Neural progenitor cell (in vitro differentiated cells): Measurements from ENCODE around the gene CBFB.

ENCODE experiments used
- EZH2 ChIP-seq: fragments of 200-600 bp; sonication (generic); IDR thresholded peaks from 2 replicates; pipeline ENCODE4 v1.6.1; 2017; ENCODE audit warnings: antibody characterized with exemption, mild to moderate bottlenecking, moderate library complexity
- EZH2phosphoT487 ChIP-seq: fragments of 200-600 bp; sonication (generic); IDR thresholded peaks from 2 replicates; pipeline ENCODE4 v1.6.1; 2017; ENCODE audit warnings: antibody characterized with exemption
- TF ChIP-seq, protein P1 (sequence below): fragments of 200-600 bp; sonication (generic); IDR thresholded peaks from 2 replicates; pipeline ENCODE4 v1.5.1; 2017; ENCODE audit warnings: antibody characterized with exemption, mild to moderate bottlenecking

DNA sequence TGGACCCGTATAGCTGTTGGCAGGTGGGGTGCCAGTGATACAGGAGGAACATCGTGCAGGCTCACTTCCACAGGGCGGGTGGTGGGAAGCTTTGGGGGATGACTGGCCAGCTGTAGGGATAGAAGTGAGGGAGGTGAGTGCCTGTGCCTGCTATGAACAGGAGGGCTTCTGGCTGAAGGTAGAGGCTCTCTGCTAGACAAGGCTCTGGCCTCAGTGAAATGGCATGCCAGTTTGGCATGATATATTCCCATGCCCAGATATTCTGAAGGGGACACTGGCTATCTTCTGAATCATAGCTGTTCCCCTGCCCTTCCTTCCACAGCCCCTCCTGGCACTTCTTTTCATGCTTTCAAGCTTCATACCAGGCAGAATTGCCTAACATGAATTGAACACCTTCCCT is 99.9 kb downstream of the CBFB start:
- TF ChIP-seq, protein P1, sequence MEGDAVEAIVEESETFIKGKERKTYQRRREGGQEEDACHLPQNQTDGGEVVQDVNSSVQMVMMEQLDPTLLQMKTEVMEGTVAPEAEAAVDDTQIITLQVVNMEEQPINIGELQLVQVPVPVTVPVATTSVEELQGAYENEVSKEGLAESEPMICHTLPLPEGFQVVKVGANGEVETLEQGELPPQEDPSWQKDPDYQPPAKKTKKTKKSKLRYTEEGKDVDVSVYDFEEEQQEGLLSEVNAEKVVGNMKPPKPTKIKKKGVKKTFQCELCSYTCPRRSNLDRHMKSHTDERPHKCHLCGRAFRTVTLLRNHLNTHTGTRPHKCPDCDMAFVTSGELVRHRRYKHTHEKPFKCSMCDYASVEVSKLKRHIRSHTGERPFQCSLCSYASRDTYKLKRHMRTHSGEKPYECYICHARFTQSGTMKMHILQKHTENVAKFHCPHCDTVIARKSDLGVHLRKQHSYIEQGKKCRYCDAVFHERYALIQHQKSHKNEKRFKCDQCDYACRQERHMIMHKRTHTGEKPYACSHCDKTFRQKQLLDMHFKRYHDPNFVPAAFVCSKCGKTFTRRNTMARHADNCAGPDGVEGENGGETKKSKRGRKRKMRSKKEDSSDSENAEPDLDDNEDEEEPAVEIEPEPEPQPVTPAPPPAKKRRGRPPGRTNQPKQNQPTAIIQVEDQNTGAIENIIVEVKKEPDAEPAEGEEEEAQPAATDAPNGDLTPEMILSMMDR: no peak
- TF ChIP-seq EZH2 (no peak), EZH2phosphoT487 (no peak)
